Sigmoid colon (tissue), 7 donors: ENCODE data around the gene PCDHGB2. TPM values are rescaled to one million over a fixed set of nuclear protein-coding genes. Genes with fewer than 3 reads are reported as not detected.
"Not testable (repeated sequence)": the region's sequence is repeated elsewhere in the genome, so short reads cannot be mapped to it uniquely, and the experiment has no call there.

Experiments
- DNase-seq: peaks from one replicate; pipeline ENCODE4 v3.0.0-alpha.2; 2019
- H3K27ac ChIP-seq, 4 donors: fragments of 200-600 bp; sonication (generic); one replicate each; pipeline ENCODE4 v1.5.1; 2016 to 2019; ENCODE audit warnings: mild to moderate bottlenecking in 1 of 4
- H3K27me3 ChIP-seq, 3 donors: fragments of 200-600 bp; sonication (generic); one replicate each; pipeline ENCODE4 v1.5.1; 2019; ENCODE audit warnings: mild to moderate bottlenecking in 1 of 3
- H3K36me3 ChIP-seq, 4 donors: fragments of 200-600 bp; sonication (generic); one replicate each; pipeline ENCODE4 v1.5.1; 2016 to 2019
- H3K4me1 ChIP-seq, 4 donors: fragments of 200-600 bp; sonication (generic); one replicate each; pipeline ENCODE4 v1.5.1; 2017 to 2019
- H3K4me3 ChIP-seq, 4 donors: fragments of 200-600 bp; sonication (generic); one replicate each; pipeline ENCODE4 v1.5.1; 2017 to 2019; ENCODE audit warnings: mild to moderate bottlenecking in 2 of 4, moderate library complexity in 1 of 4
- H3K9me3 ChIP-seq, 4 donors: fragments of 200-600 bp in 3 of 4; sonication (generic) in 3 of 4; one replicate each; pipeline versions ENCODE4 v1.5.1 to v1.6.1; 2013 to 2019
- EP300 ChIP-seq, 4 donors: sonication (generic); formaldehyde crosslinking; IDR thresholded peaks; one replicate each; pipeline ENCODE4 v1.6.1; 2017; ENCODE audit warnings: antibody characterized with exemption in 4 of 4
- POLR2A ChIP-seq, 2 donors: fragments of 450-650 bp; IDR thresholded peaks; one replicate each; pipeline ENCODE4 v1.6.1; 2016; ENCODE audit warnings: antibody characterized with exemption in 2 of 2, mild to moderate bottlenecking in 2 of 2, moderate library complexity in 2 of 2
- POLR2AphosphoS5 ChIP-seq, 4 donors: sonication (generic); formaldehyde crosslinking; IDR thresholded peaks; one replicate each; pipeline ENCODE4 v1.6.1; 2017; ENCODE audit warnings: antibody characterized with exemption in 4 of 4
- WGBS, 2 donors: extraction: QIAGEN DNeasy Blood & Tissue Kit; methylation state at CpG; one replicate each; pipeline ENCODE4 v1.1.7; 2013; 5-methylcytosine and 5-hydroxymethylcytosine counted together
- intact Hi-C: fragments of 100-400 bp; cut with DNase I; formaldehyde crosslinking; loops from one replicate; pipeline ENCODE4 v1.15.1; 2023
- polyA plus RNA-seq, 3 donors: library from polyadenylated mRNA; stranded (reverse); fragments of 200-250 nt; gene quantifications; one replicate each; pipeline ENCODE4 v1.2.3, GENCODE V29; 2013
- total RNA-seq, 4 donors: library from RNA; depleted of rRNA; stranded (reverse); fragments of >200 nt; gene quantifications; one replicate each; pipeline ENCODE4 v1.1.0, GENCODE V29; 2016
- TF ChIP-seq, protein P1 (sequence below), 4 experiments: fragments of 450-650 bp in 3 of 4; fragments of 200-600 bp in 1 of 4; IDR thresholded peaks; one replicate each; pipeline ENCODE4 v1.5.1; 2016 to 2019; ENCODE audit warnings: antibody characterized with exemption in 4 of 4, mild to moderate bottlenecking in 3 of 4, moderate library complexity in 2 of 4
- donor health status: healthy with polysubstance abuse.
- donor health status: Bipolar disorder and iron deficiency.
- donor health status: healthy.

Gene PCDHGB2
- total and polyA plus RNA-seq, 7 donors, result 0.51 to 12.9 (median 4.4) TPM; not detected in 2

DNA sequence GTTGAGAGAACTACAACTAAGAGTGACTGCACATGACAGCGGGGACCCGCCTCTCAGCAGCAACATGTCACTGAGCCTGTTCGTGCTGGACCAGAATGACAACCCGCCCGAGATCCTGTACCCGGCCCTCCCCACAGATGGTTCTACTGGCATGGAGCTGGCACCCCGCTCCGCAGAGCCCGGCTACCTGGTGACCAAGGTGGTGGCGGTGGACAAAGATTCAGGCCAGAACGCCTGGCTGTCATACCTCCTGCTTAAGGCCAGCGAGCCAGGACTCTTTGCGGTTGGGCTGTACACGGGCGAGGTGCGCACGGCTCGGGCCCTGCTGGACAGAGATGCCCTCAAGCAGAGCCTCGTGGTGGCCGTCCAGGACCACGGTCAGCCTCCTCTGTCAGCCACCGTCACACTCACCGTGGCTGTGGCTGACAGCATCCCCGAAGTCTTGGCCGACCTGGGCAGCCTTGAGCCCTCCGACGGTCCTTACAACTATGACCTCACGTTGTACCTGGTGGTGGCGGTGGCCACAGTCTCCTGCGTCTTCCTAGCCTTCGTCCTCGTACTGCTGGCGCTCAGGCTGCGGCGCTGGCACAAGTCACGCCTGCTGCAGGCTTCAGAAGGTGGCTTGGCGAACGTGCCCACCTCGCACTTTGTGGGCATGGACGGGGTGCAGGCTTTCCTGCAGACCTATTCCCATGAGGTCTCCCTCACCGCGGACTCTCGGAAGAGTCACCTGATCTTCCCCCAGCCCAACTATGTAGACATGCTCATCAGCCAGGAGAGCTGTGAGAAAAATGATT, 24.9 kb downstream of the PCDHGB2 start:
- Histone ChIP-seq H3K4me3 (no peak overlapping the region), H3K36me3 (peaks cover 0 to 6% (median 0%) of the 10 kb centered on the region in 4 donors), H3K27ac (no peak overlapping the region), H3K27me3 (peaks cover 0 to 9% (median 0%) of the 10 kb centered on the region in 3 donors), H3K4me1 (no peaks in the 10 kb centered on the region), H3K9me3 (peaks cover 37 to 89% (median 73%) of the 10 kb centered on the region in 4 donors)
- 58 to 71% methylated on average over 43 of the region's 43 CpGs for WGBS, 2 donors
- no peak for TF ChIP-seq POLR2AphosphoS5 (IDR thresholded peaks at IDR 0.05)
- TF ChIP-seq EP300 (IDR thresholded peaks at IDR 0.05), result no peak
- TF ChIP-seq POLR2A (IDR thresholded peaks at IDR 0.05), result no peak
- TF ChIP-seq, protein P1, sequence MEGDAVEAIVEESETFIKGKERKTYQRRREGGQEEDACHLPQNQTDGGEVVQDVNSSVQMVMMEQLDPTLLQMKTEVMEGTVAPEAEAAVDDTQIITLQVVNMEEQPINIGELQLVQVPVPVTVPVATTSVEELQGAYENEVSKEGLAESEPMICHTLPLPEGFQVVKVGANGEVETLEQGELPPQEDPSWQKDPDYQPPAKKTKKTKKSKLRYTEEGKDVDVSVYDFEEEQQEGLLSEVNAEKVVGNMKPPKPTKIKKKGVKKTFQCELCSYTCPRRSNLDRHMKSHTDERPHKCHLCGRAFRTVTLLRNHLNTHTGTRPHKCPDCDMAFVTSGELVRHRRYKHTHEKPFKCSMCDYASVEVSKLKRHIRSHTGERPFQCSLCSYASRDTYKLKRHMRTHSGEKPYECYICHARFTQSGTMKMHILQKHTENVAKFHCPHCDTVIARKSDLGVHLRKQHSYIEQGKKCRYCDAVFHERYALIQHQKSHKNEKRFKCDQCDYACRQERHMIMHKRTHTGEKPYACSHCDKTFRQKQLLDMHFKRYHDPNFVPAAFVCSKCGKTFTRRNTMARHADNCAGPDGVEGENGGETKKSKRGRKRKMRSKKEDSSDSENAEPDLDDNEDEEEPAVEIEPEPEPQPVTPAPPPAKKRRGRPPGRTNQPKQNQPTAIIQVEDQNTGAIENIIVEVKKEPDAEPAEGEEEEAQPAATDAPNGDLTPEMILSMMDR (IDR thresholded peaks at IDR 0.05), result no peak
- intact Hi-C loops, result no loop called here
- DNase-seq, result no peak

GRCh38 chr5:141387557-141388311, 27.9 kb downstream of the PCDHGB2 start, which contains the start of gene PCDHGB4:
PCDHGB4 (plus strand) TSS chr5:141387698; CDS start chr5:141387885, 187 bp downstream.
- H3K27ac ChIP-seq, H3K27me3 ChIP-seq, intact Hi-C loops, DNase-seq, H3K36me3 ChIP-seq, H3K4me1 ChIP-seq, H3K4me3 ChIP-seq: not testable (repeated sequence)
- peaks cover 39 to 95% (median 73%) of the 10 kb centered on the region in 4 donors for H3K9me3 ChIP-seq
- 17 to 42% methylated on average over 21 to 22 of the region's 40 CpGs for WGBS, 2 donors
- TF ChIP-seq, protein P1 (IDR thresholded peaks at IDR 0.05), result peak in 1 of 4 experiments; percentile 13

- 51 to 64% methylated on average over 10 of the region's 10 CpGs for WGBS, 2 donors
These were observed 28.9 kb downstream of the PCDHGB2 start for GRCh38 chr5:141388661-141389060.

DNA sequence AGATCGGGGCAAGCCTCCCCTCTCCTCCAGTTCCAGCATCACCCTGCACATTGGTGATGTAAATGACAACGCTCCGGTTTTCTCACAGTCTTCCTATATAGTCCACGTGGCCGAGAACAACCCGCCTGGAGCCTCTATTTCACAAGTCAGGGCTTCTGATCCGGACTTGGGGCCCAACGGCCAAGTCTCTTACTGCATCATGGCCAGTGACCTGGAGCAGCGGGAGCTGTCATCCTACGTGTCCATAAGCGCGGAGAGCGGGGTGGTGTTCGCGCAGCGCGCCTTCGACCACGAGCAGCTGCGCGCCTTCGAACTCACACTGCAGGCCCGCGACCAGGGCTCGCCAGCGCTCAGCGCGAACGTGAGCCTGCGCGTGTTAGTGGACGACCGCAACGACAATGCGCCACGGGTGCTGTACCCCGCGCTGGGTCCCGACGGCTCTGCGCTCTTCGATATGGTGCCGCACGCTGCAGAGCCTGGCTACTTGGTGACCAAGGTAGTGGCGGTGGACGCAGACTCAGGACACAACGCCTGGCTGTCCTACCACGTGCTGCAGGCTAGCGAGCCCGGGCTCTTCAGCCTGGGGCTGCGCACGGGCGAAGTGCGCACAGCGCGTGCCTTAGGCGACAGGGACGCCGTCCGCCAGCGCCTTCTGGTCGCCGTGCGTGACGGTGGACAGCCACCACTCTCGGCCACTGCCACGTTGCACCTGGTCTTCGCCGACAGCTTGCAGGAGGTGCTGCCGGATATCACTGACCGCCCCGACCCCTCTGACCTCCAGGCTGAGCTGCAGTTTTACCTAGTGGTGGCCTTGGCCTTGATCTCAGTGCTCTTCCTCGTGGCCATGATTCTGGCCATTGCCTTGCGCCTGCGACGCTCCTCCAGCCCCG, 29.6 kb downstream of the PCDHGB2 start:
- Histone ChIP-seq H3K4me1 (no peaks in the 10 kb centered on the region), H3K27ac (no peak overlapping the region), H3K4me3 (no peak overlapping the region), H3K9me3 (peaks cover 37 to 95% (median 72%) of the 10 kb centered on the region in 4 donors), H3K36me3 (peaks cover 0 to 6% (median 0%) of the 10 kb centered on the region in 4 donors), H3K27me3 (peaks cover 0 to 17% (median 0%) of the 10 kb centered on the region in 3 donors)
- DNase-seq, result no peak
- intact Hi-C loops, result no loop called here
- WGBS, 2 donors, result 45 to 73% methylated on average over 77 of the region's 77 CpGs
- TF ChIP-seq POLR2A (IDR thresholded peaks at IDR 0.05) (no peak), EP300 (IDR thresholded peaks at IDR 0.05) (no peak), POLR2AphosphoS5 (IDR thresholded peaks at IDR 0.05) (no peak)
- TF ChIP-seq, protein P1 (IDR thresholded peaks at IDR 0.05), result no peak

More at GRCh38 chr5:141388661-141389060, 28.9 kb downstream of the PCDHGB2 start:
- Histone ChIP-seq H3K36me3 (peaks cover 0 to 6% (median 0%) of the 10 kb centered on the region in 4 donors), H3K4me1 (no peaks in the 10 kb centered on the region), H3K4me3 (no peak overlapping the region), H3K27me3 (peaks cover 0 to 12% (median 0%) of the 10 kb centered on the region in 3 donors), H3K9me3 (peaks cover 40 to 95% (median 73%) of the 10 kb centered on the region in 4 donors), H3K27ac (no peak overlapping the region)
- TF ChIP-seq POLR2A (IDR thresholded peaks at IDR 0.05), result no peak
- TF ChIP-seq, protein P1 (IDR thresholded peaks at IDR 0.05), result no peak
- no peak for TF ChIP-seq POLR2AphosphoS5 (IDR thresholded peaks at IDR 0.05)
- no peak for TF ChIP-seq EP300 (IDR thresholded peaks at IDR 0.05)
- DNase-seq, result no peak
- intact Hi-C loops, result no loop called here
